ENCODE data around the gene RSPH1.

RSPH1 gene

DNA sequence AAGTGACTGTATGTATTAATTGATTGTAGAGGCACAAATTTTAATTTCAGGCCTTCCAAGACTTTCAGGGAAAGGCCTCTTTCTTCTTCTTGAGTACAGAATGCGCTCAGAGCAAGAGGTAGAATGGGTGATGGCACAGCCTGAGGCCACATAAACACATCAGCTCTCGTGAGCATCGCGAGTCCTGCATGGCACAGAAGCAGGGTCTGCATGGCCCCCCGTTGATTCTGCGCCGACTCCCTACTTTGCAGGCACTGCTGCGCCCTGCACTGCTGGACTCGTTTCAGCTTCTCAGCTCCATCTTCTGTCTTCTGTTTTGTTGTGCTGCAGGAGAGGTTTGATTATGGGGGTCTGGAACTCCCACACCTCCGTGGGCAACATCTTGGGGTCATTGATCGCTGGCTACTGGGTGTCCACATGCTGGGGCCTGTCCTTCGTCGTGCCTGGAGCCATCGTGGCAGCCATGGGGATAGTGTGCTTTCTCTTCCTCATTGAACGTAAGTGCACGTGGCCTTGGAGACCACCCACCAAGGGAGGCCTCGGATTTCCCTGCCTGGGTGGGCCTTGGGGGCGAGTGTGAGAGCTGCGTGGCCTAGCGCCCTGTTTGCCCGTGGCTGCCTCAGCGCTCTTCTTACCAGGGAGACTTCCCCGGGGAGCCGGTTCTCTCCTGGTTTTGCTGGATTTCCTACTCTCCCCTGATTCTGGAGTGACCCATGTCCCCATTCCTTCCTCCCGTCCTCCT, 47.3 kb upstream of the RSPH1 start:
- TF ChIP-seq RAD21 (IDR thresholded peaks at IDR 0.05; ENCODE audit: low read depth): no peak
- no peak for TF ChIP-seq TCF12 (IDR thresholded peaks at IDR 0.05; ENCODE audit: low read depth)
- no peak for TF ChIP-seq ZBTB7A (IDR thresholded peaks at IDR 0.05; ENCODE audit: low read depth)
- TF ChIP-seq NFIC (IDR thresholded peaks at IDR 0.05): no peak
- TF ChIP-seq CEBPB (IDR thresholded peaks at IDR 0.05): no peak
- TF ChIP-seq FOXM1 (IDR thresholded peaks at IDR 0.05; ENCODE audit: borderline replicate concordance, low read depth): no peak
- TF ChIP-seq TEAD4 (IDR thresholded peaks at IDR 0.05): no peak
- no peak for TF ChIP-seq TAF1 (IDR thresholded peaks at IDR 0.05; ENCODE audit: low read depth)
- TF ChIP-seq, protein P1, sequence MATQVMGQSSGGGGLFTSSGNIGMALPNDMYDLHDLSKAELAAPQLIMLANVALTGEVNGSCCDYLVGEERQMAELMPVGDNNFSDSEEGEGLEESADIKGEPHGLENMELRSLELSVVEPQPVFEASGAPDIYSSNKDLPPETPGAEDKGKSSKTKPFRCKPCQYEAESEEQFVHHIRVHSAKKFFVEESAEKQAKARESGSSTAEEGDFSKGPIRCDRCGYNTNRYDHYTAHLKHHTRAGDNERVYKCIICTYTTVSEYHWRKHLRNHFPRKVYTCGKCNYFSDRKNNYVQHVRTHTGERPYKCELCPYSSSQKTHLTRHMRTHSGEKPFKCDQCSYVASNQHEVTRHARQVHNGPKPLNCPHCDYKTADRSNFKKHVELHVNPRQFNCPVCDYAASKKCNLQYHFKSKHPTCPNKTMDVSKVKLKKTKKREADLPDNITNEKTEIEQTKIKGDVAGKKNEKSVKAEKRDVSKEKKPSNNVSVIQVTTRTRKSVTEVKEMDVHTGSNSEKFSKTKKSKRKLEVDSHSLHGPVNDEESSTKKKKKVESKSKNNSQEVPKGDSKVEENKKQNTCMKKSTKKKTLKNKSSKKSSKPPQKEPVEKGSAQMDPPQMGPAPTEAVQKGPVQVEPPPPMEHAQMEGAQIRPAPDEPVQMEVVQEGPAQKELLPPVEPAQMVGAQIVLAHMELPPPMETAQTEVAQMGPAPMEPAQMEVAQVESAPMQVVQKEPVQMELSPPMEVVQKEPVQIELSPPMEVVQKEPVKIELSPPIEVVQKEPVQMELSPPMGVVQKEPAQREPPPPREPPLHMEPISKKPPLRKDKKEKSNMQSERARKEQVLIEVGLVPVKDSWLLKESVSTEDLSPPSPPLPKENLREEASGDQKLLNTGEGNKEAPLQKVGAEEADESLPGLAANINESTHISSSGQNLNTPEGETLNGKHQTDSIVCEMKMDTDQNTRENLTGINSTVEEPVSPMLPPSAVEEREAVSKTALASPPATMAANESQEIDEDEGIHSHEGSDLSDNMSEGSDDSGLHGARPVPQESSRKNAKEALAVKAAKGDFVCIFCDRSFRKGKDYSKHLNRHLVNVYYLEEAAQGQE (IDR thresholded peaks at IDR 0.05; ENCODE audit: low read depth): no peak
- TF ChIP-seq EGR1 (IDR thresholded peaks at IDR 0.05): no peak
- TF ChIP-seq, protein P2, sequence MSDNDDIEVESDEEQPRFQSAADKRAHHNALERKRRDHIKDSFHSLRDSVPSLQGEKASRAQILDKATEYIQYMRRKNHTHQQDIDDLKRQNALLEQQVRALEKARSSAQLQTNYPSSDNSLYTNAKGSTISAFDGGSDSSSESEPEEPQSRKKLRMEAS (IDR thresholded peaks at IDR 0.05): no peak
- TF ChIP-seq CREB1 (IDR thresholded peaks at IDR 0.05; ENCODE audit: low read depth): no peak
- no peak for TF ChIP-seq USF1 (IDR thresholded peaks at IDR 0.05)

DNA sequence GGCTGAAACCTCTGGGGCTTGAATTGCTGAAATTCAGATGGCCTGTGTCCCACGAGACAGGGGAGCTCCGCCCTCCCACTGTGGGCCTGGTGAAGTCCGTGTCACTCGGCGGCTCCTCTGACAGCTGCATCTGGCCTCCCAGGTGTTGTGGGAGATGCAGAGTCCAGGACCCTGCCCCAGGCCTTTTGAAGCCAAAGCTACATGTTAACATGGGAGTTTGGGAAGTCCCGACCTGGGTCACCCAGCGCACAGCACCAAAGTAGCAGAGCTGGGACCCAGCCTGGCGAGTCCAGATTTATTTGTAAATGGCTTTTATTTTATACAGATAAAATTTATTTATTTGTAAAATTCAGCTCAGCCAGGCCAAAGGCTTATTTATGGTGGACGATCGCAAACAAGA, 46.6 kb upstream of the RSPH1 start:
- TF ChIP-seq, protein P2 (IDR thresholded peaks at IDR 0.05): no peak
- TF ChIP-seq TAF1 (IDR thresholded peaks at IDR 0.05; ENCODE audit: low read depth) (no peak), FOXM1 (IDR thresholded peaks at IDR 0.05; ENCODE audit: borderline replicate concordance, low read depth) (no peak), TEAD4 (IDR thresholded peaks at IDR 0.05) (no peak), EP300 (IDR thresholded peaks at IDR 0.05; ENCODE audit: borderline replicate concordance) (no peak), ZBTB7A (IDR thresholded peaks at IDR 0.05; ENCODE audit: low read depth) (no peak), TCF12 (IDR thresholded peaks at IDR 0.05; ENCODE audit: low read depth) (no peak), YY1 (IDR thresholded peaks at IDR 0.05; ENCODE audit: low read depth) (no peak)
- TF ChIP-seq, protein P1 (IDR thresholded peaks at IDR 0.05; ENCODE audit: low read depth): no peak

- no peak for TF ChIP-seq TCF12 (IDR thresholded peaks at IDR 0.05; ENCODE audit: low read depth)
- TF ChIP-seq YY1 (IDR thresholded peaks at IDR 0.05; ENCODE audit: low read depth): no peak
- TF ChIP-seq USF1 (IDR thresholded peaks at IDR 0.05): no peak
- TF ChIP-seq RAD21 (IDR thresholded peaks at IDR 0.05; ENCODE audit: low read depth): no peak
Observed at GRCh38 chr21:42542196-42542595, 46.2 kb upstream of the RSPH1 start.

- no peak for TF ChIP-seq RAD21 (IDR thresholded peaks at IDR 0.05; ENCODE audit: low read depth)
- no peak for TF ChIP-seq FOXM1 (IDR thresholded peaks at IDR 0.05; ENCODE audit: borderline replicate concordance, low read depth)
- no peak for TF ChIP-seq EGR1 (IDR thresholded peaks at IDR 0.05)
- no peak for TF ChIP-seq TAF1 (IDR thresholded peaks at IDR 0.05; ENCODE audit: low read depth)
- no peak for TF ChIP-seq YY1 (IDR thresholded peaks at IDR 0.05; ENCODE audit: low read depth)
- TF ChIP-seq CEBPB (IDR thresholded peaks at IDR 0.05): no peak
- TF ChIP-seq, protein P1 (IDR thresholded peaks at IDR 0.05; ENCODE audit: low read depth): no peak
- no peak for TF ChIP-seq TCF12 (IDR thresholded peaks at IDR 0.05; ENCODE audit: low read depth)
- TF ChIP-seq, protein P2 (IDR thresholded peaks at IDR 0.05): no peak
- no peak for TF ChIP-seq USF1 (IDR thresholded peaks at IDR 0.05)
- no peak for TF ChIP-seq EP300 (IDR thresholded peaks at IDR 0.05; ENCODE audit: borderline replicate concordance)
- TF ChIP-seq NFIC (IDR thresholded peaks at IDR 0.05): no peak
- no peak for TF ChIP-seq ZBTB7A (IDR thresholded peaks at IDR 0.05; ENCODE audit: low read depth)
- TF ChIP-seq CREB1 (IDR thresholded peaks at IDR 0.05; ENCODE audit: low read depth): no peak
Observed at GRCh38 chr21:42541618-42542017, 45.6 kb upstream of the RSPH1 start.
